Occipital lobe (tissue), 2 donors: Measurements from ENCODE around the gene FLNA. TPM values are rescaled to one million over a fixed set of nuclear protein-coding genes. Genes with fewer than 3 reads are reported as not detected.
"Not testable (repeated sequence)": the region's sequence is repeated elsewhere in the genome, so short reads cannot be mapped to it uniquely, and the experiment has no call there.

Source experiments
- DNase-seq: peaks from one replicate; lab custom pipeline; 2025; lab: John Stamatoyannopoulos, UW
- total RNA-seq: library from RNA; depleted of rRNA; stranded (reverse); fragments of >200 nt; gene quantifications from one replicate; pipeline ENCODE4 v1.2.3, GENCODE V29; 2014

Gene FLNA
- total RNA-seq, 1 donor from 2014 or later: 73.0 TPM

GRCh38 chrX:154398668-154399526 is 24.5 kb upstream of the FLNA start:
- peak; percentile 54 for DNase-seq

GRCh38 chrX:154397888-154398667 is 23.6 kb upstream of the FLNA start, which contains the start of gene RPL10:
Gene RPL10, plus strand, starts transcription at chrX:154398377. Its CDS starts 143 bp downstream, at chrX:154398520.
- peak; percentile 81 for DNase-seq

- peak; percentile 56 for DNase-seq
Observed at GRCh38 chrX:154396973-154397887, 22.8 kb upstream of the FLNA start.

- not testable (repeated sequence) for DNase-seq
Observed at GRCh38 chrX:154396363-154396762, 21.9 kb upstream of the FLNA start.

- not testable (repeated sequence) for DNase-seq
Observed at GRCh38 chrX:154389812-154390747, 15.6 kb upstream of the FLNA start.

- DNase-seq: not testable (repeated sequence)
Observed at GRCh38 chrX:154388649-154389048, 14.2 kb upstream of the FLNA start.

GRCh38 chrX:154388094-154388493 is 13.7 kb upstream of the FLNA start:
- not testable (repeated sequence) for DNase-seq

GRCh38 chrX:154384284-154384892 is 10.0 kb upstream of the FLNA start:
- DNase-seq: no peak

GRCh38 chrX:154383359-154384283 is 9.2 kb upstream of the FLNA start:
- no peak for DNase-seq

GRCh38 chrX:154382483-154383069 is 8.1 kb upstream of the FLNA start:
- no peak for DNase-seq

GRCh38 chrX:154381271-154381670 is 6.8 kb upstream of the FLNA start:
- no peak for DNase-seq

- no peak for DNase-seq
Observed at GRCh38 chrX:154380787-154381186, 6.4 kb upstream of the FLNA start.

GRCh38 chrX:154380153-154380552 is 5.7 kb upstream of the FLNA start:
- DNase-seq: no peak

GRCh38 chrX:154379569-154379951 is 5.1 kb upstream of the FLNA start:
- no peak for DNase-seq

- DNase-seq: peak; percentile 99
Observed at GRCh38 chrX:154378799-154379568, 4.5 kb upstream of the FLNA start, which contains the start of gene EMD. Gene EMD, plus strand, starts transcription at chrX:154379295. Its CDS starts 190 bp downstream, at chrX:154379485.

GRCh38 chrX:154378059-154378798 is 3.8 kb upstream of the FLNA start:
- no peak for DNase-seq

GRCh38 chrX:154376774-154377173 is 2.3 kb upstream of the FLNA start:
- DNase-seq: no peak
